HEK293T (cell line): ENCODE measurements around the gene ABTB1.

ENCODE experiments used
- BHLHE40 ChIP-seq: fragments of 450-650 bp; IDR thresholded peaks from 2 replicates; pipeline ENCODE4 v1.6.1; 2016; ENCODE audit warnings: mild to moderate bottlenecking, moderate library complexity, borderline replicate concordance
- FOXA1 ChIP-seq: fragments of 450-650 bp; IDR thresholded peaks from 2 replicates; pipeline ENCODE4 v1.6.1; 2016; ENCODE audit warnings: mild to moderate bottlenecking
- FOXM1 ChIP-seq: fragments of 450-650 bp; IDR thresholded peaks from 2 replicates; pipeline ENCODE4 v1.6.1; 2017; ENCODE audit warnings: mild to moderate bottlenecking, borderline replicate concordance
- HDGF ChIP-seq: fragments of 450-650 bp; IDR thresholded peaks from 2 replicates; pipeline ENCODE4 v1.6.1; 2017; ENCODE audit warnings: antibody characterized with exemption, borderline replicate concordance
- LEF1 ChIP-seq: fragments of 450-650 bp; IDR thresholded peaks from 2 replicates; pipeline ENCODE4 v1.6.1; 2017; ENCODE audit warnings: mild to moderate bottlenecking, borderline replicate concordance
- SP1 ChIP-seq: fragments of 450-650 bp; IDR thresholded peaks from 2 replicates; pipeline ENCODE4 v1.6.1; 2017
- SUZ12 ChIP-seq: fragments of 450-650 bp; IDR thresholded peaks from 2 replicates; pipeline ENCODE4 v1.6.1; 2016; ENCODE audit warnings: mild to moderate bottlenecking

GRCh38 chr3:127647166-127647844 lies 25.4 kb upstream of the ABTB1 start:
- TF ChIP-seq HDGF (no peak), SUZ12 (no peak), LEF1 (no peak), BHLHE40 (no peak), FOXM1 (no peak), FOXA1 (no peak), SP1 (no peak)
